Mononuclear cell (primary cell): ENCODE measurements around the gene NLK. TPM values are rescaled to one million over a fixed set of nuclear protein-coding genes. Genes with fewer than 3 reads are reported as not detected.
"Not testable (repeated sequence)": the region's sequence is repeated elsewhere in the genome, so short reads cannot be mapped to it uniquely, and the experiment has no call there.

ENCODE experiments used
- H3K27me3 ChIP-seq: 2 replicates; pipeline ENCODE4 v1.6.0; 2011; ENCODE audit warnings: low read length, control low read depth; ENCODE audit not compliant: insufficient read depth
- H3K4me1 ChIP-seq: 2 replicates; pipeline ENCODE4 v1.5.1; 2011; ENCODE audit warnings: mild to moderate bottlenecking, low read length, control low read depth; ENCODE audit not compliant: insufficient read depth
- H3K4me3 ChIP-seq: 2 replicates; pipeline ENCODE4 v1.5.1; 2011; ENCODE audit warnings: mild to moderate bottlenecking, low read length, moderate library complexity
- H3K9me3 ChIP-seq: 2 replicates; pipeline ENCODE4 v1.5.1; 2011; ENCODE audit warnings: low read depth, mild to moderate bottlenecking, control low read depth, low read length
- total RNA-seq: library from RNA; depleted of rRNA; stranded (reverse); fragments of >200 nt; gene quantifications from one replicate; pipeline ENCODE4 v1.2.3, GENCODE V29; 2012

NLK gene
- 17.1 TPM for total RNA-seq

DNA sequence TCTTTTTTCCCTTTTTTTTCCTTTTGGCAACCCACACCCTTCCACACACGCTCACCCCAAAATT lies at the start of gene NLK:
Gene NLK, plus strand, starts transcription at position 21 of the 64 bp plus-strand sequence. CDS start 197 bp downstream, outside the sequence.
- H3K4me1 ChIP-seq, result peaks cover 34% of the 10 kb centered on the region
- H3K27me3 ChIP-seq, result no peaks in the 10 kb centered on the region
- no peaks in the 10 kb centered on the region for H3K9me3 ChIP-seq
- peak within 1 kb of the TSS; percentile 63 for H3K4me3 ChIP-seq

DNA sequence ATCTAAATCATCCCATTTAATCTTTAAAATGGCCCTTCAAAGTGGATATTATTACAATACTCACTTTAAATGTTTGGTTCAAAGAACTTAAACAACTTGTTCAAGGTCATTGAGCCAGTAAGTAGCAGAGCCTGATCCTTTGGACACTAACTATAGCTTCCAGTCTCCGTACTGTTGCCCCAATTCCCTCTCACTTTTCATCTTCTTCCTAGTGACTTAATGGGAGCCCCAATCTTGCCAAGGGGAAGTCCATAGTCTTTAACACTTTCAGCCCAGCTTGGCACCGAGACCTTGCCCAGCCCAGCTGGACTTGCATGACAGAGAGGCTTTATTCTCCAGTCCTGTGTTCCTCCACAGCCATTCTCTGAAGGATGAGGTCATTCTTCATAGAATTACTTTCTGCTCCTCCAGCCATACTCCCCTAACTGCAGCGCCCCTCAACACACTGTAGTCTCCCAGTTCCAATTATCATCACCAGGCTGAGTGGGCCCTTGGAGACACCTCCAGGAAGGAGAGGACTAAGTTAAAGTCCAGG lies 49.2 kb upstream of the NLK start:
- Histone ChIP-seq H3K4me1 (no peaks in the 10 kb centered on the region), H3K9me3 (no peaks in the 10 kb centered on the region), H3K27me3 (peaks cover 6% of the 10 kb centered on the region), H3K4me3 (no peak overlapping the region)

DNA sequence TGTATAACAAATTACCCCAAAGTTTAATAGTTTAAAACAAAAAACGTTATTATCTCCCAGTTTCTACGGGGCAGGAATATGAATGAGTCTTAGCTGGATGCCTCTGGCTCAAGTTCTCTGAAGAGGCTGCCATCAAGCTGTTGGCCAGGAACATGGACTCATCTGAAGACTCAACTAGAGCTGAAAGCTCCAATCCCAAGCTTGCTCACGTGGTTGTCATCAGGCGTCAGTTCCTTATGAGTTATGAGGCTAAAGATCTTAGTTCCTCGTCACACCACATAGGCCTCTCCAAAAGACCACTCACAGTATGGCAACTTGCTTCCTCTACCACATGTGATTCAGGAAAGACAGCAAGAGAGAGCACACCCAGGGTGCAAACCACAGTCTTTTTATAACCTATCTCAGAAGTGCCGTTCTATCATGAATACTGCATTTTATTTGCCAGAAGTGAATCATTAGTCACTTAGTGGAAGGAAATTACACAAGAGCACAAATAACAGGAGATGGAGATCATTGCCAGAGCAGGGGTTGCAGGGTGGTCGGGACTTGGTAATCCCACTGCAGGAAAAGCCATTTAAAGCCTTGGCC lies 48.7 kb upstream of the NLK start:
- H3K4me1 ChIP-seq, result no peaks in the 10 kb centered on the region
- peaks cover 6% of the 10 kb centered on the region for H3K27me3 ChIP-seq
- H3K9me3 ChIP-seq, result no peaks in the 10 kb centered on the region

GRCh38 chr17:27994586-27994985 lies 47.9 kb upstream of the NLK start:
- Histone ChIP-seq H3K4me1 (no peaks in the 10 kb centered on the region), H3K27me3 (peaks cover 6% of the 10 kb centered on the region), H3K9me3 (no peaks in the 10 kb centered on the region), H3K4me3 (no peak overlapping the region)

More for the DNA sequence above, 48.7 kb upstream of the NLK start:
- no peak overlapping the region for H3K4me3 ChIP-seq

- Histone ChIP-seq H3K27me3 (peaks cover 6% of the 10 kb centered on the region), H3K4me1 (no peaks in the 10 kb centered on the region), H3K9me3 (no peaks in the 10 kb centered on the region), H3K4me3 (no peak overlapping the region)
Observed at GRCh38 chr17:27995554-27995953, 46.9 kb upstream of the NLK start.

- no peaks in the 10 kb centered on the region for H3K4me1 ChIP-seq
- peaks cover 6% of the 10 kb centered on the region for H3K27me3 ChIP-seq
- no peak overlapping the region for H3K4me3 ChIP-seq
- no peaks in the 10 kb centered on the region for H3K9me3 ChIP-seq
Observed at GRCh38 chr17:27996202-27997043, 46.1 kb upstream of the NLK start.

- Histone ChIP-seq H3K4me1 (no peaks in the 10 kb centered on the region), H3K9me3 (no peaks in the 10 kb centered on the region), H3K27me3 (peaks cover 6% of the 10 kb centered on the region), H3K4me3 (no peak overlapping the region)
Observed at GRCh38 chr17:27997044-27997401, 45.5 kb upstream of the NLK start.

- Histone ChIP-seq H3K9me3 (no peaks in the 10 kb centered on the region), H3K27me3 (peaks cover 6% of the 10 kb centered on the region)
Observed at GRCh38 chr17:27997522-27997921, 45.0 kb upstream of the NLK start.

DNA sequence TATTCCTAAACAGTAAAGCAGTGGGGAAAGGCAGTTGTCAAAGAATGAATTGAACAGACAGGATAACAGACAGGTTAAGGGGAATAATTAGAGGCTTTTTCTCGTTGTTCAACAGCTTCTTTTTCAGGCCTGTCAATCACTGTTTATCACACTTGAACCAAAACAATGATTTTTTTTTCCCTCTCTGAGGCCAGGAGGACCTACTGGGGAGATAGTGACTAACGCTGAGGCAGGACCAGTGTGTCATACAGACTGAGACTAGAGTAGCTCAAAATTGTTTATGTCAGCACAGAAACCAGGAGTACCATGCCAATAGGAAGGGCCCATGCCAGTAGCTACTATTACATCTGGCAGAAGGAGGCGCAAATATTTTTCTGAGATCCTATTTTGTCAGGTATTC lies 41.3 kb upstream of the NLK start:
- no peaks in the 10 kb centered on the region for H3K9me3 ChIP-seq
- H3K27me3 ChIP-seq, result no peaks in the 10 kb centered on the region
- H3K4me1 ChIP-seq, result no peaks in the 10 kb centered on the region
- H3K4me3 ChIP-seq, result no peak overlapping the region

More at GRCh38 chr17:27997522-27997921, 45.0 kb upstream of the NLK start:
- Histone ChIP-seq H3K4me1 (no peaks in the 10 kb centered on the region), H3K4me3 (no peak overlapping the region)

DNA sequence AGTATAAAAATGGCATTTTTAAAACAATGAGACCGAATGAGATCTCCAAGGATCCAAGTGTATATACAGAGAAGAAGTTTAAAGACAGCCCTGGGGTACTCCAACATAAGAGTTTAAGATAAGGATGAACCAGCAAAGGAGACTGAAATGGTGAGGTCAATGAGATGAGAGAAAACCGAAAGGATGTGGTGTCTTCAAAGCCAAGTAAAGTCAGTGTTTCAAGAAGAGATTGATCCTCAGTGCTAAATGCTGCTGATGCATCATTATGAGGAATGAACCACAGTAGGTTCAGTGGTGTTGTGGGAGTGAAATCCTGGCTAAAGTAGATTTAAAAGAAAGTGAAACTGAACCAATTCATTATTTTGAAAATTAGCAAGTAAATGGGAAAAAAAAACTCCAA lies 38.1 kb upstream of the NLK start:
- Histone ChIP-seq H3K27me3 (no peaks in the 10 kb centered on the region), H3K4me3 (no peak overlapping the region), H3K4me1 (no peaks in the 10 kb centered on the region), H3K9me3 (no peaks in the 10 kb centered on the region)

GRCh38 chr17:28007925-28008324 lies 34.6 kb upstream of the NLK start:
- not testable (repeated sequence) for H3K4me3 ChIP-seq, H3K27me3 ChIP-seq

DNA sequence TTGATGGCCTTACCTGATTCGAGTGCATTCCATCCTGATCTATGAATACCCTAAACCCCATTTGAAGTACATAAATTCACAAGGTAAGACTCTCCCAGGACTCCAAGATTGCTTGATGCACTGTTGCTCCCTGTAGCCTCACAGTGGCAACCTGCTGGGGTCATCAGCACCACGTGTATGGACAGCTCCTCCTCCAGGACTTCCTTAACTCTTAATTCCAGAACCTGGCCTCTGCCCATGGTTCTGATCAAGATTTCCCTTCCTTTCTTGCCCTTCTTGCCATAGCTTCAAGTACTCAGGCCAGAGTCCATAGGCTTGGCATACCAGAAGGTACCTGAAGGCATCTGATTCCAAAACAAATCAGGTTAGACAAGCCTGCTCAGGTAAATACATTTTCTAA lies 34.0 kb upstream of the NLK start:
- no peak overlapping the region for H3K4me3 ChIP-seq
- no peaks in the 10 kb centered on the region for H3K27me3 ChIP-seq
- no peaks in the 10 kb centered on the region for H3K4me1 ChIP-seq
- no peaks in the 10 kb centered on the region for H3K9me3 ChIP-seq

More at GRCh38 chr17:28007925-28008324, 34.6 kb upstream of the NLK start:
- not testable (repeated sequence) for H3K9me3 ChIP-seq, H3K4me1 ChIP-seq

DNA sequence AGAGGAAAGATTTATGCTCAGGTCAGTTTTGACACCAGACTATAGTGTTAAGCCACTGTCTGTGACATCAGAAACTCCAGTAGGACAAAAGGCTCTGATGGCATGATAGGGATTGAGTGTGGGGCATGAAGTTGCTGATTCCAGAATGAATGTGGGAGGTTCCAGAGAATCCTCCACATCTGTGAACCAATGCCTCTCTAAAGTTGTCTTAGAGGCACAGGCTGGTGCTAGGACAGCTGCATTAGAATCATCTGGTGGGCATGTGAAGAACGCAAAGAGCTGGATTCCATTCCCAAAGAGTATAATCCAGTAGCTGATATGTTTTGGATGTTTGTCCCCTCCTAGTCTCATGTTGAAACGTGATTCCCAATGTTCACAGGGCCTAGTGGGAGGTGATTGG lies 32.1 kb upstream of the NLK start:
- H3K4me3 ChIP-seq, result no peak overlapping the region
- no peaks in the 10 kb centered on the region for H3K4me1 ChIP-seq
- no peaks in the 10 kb centered on the region for H3K9me3 ChIP-seq
- no peaks in the 10 kb centered on the region for H3K27me3 ChIP-seq

DNA sequence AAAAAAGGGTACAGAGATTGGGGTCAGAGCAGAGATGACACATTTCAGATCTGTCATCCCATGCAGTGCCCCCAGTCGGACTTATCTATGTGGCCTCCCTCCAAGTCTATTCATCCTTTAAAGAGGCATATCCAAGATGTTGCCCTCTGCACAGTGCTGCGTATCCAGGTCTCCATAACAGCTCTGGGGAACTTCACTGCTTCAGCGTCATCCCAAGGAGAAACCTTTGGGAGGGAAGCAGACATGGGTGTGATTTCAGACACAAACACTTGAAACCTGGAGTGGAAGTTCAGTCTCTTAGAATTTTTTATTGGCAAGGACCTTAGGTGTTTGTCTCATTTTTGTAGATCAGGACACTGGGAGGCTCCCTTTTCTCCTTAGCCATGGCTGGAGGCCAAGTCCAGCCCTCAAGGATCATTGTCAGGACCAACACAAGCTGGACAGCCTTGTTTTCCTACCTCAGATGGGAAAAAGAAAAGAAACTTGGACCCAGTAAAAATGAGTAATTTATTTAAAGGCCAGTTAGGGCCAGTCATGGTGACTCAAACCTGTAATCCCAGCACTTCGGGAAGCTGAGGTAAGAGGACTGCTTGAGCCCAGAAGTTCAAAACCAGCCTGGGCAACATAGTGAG lies 23.9 kb upstream of the NLK start:
- Histone ChIP-seq H3K27me3 (peaks cover 7% of the 10 kb centered on the region), H3K4me3 (no peak overlapping the region), H3K4me1 (no peaks in the 10 kb centered on the region), H3K9me3 (no peaks in the 10 kb centered on the region)

DNA sequence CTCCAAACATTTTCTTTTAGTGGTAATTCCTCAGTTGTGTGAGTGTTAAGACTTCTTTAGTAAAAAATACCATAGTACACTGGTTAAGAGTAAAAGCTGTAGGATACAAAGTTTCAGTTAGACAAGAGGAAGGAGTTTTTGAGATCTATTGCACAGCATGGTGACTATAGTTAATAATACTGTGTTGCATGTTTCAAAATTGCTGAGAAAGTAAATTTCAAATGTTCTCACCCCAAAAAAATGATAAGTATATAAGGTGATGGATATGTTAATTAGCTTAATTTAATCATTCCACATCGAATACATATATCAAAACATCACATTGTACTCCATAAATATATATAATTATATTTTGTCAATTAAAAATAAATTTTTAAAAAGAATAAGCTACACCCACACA lies 22.0 kb upstream of the NLK start:
- H3K27me3 ChIP-seq, result peaks cover 7% of the 10 kb centered on the region
- H3K9me3 ChIP-seq, result no peaks in the 10 kb centered on the region
- H3K4me1 ChIP-seq, result no peaks in the 10 kb centered on the region
- H3K4me3 ChIP-seq, result no peak overlapping the region

DNA sequence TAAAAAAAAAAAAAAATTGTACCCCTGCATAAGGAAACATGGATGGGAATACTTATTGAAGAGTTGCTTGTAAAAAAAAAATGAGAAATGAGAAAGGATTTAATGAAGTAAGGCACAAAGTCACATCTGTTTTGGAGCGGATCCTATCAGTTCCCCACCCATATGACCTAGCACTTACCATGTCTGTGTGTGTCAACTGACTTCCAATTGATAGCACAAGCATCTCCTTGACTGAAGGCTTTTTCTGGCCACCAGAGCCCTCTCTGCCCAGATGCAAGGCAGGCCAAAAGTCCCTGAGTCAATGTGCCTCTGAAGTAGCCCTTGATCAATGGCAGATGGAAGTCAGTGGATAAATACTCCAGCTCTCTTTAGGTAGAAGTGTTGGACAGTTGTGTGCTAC lies 13.4 kb upstream of the NLK start:
- no peaks in the 10 kb centered on the region for H3K9me3 ChIP-seq
- no peak overlapping the region for H3K4me3 ChIP-seq
- peaks cover 2% of the 10 kb centered on the region for H3K4me1 ChIP-seq
- H3K27me3 ChIP-seq, result no peaks in the 10 kb centered on the region
